Kidney epithelial cell (primary cell): Measurements from ENCODE around the gene SND1. TPM values are rescaled to one million over a fixed set of nuclear protein-coding genes. Genes with fewer than 3 reads are reported as not detected.
A peak's percentile ranks its signal among the peaks of the same experiment; 100 is the strongest.

Experiments used
- DNase-seq: peaks from one replicate; pipeline ENCODE4 v3.0.0-alpha.2; 2010; ENCODE audit warnings: low read depth
- H3K27me3 ChIP-seq: 2 replicates; pipeline ENCODE4 v1.6.0; 2011; ENCODE audit warnings: low read length; ENCODE audit not compliant: control insufficient read depth, insufficient read depth
- H3K36me3 ChIP-seq: 2 replicates; pipeline ENCODE4 v1.5.1; 2011; ENCODE audit warnings: low read length; ENCODE audit not compliant: control insufficient read depth, insufficient read depth
- H3K4me3 ChIP-seq: 2 replicates; pipeline ENCODE4 v1.5.1; 2011; ENCODE audit warnings: low read depth, mild to moderate bottlenecking, control low read depth, low read length
- CTCF ChIP-seq: IDR thresholded peaks from 2 replicates; pipeline ENCODE4 v1.5.1; 2011; ENCODE audit warnings: mild to moderate bottlenecking, moderate library complexity, low read length, control low read depth, inconsistent platforms; ENCODE audit not compliant: insufficient read depth, poor library complexity, severe bottlenecking
- total RNA-seq: library from RNA; depleted of rRNA; stranded (reverse); fragments of >200 nt; gene quantifications from 2 replicates; pipeline ENCODE4 v1.2.3, GENCODE V29; 2015

The SND1 gene
- total RNA-seq, 1 donor from 2014 or later, result 257 TPM

DNA sequence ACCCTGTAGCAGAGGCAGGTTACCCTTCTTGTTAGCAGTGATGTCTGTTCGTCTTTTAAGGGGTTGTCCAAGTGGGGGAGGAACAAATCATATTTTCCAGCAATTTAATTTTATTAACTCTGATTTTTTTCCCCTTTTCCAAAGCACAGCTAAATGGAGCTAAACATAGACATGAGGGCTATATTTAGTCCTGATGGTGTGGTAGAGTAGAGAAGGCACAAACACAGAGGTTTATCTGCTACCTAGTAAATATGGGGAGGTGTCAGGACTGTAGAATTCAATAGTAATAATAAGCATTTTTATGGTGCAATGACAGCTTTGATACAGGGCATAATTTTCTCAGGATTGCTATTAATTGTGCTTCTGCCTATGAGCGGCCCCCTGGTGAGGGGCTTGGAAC is 356.8 kb downstream of the SND1 start:
- Histone ChIP-seq H3K36me3 (no peaks in the 10 kb centered on the region), H3K4me3 (no peak overlapping the region), H3K27me3 (no peaks in the 10 kb centered on the region)
- no peak for TF ChIP-seq CTCF
- no peak for DNase-seq

DNA sequence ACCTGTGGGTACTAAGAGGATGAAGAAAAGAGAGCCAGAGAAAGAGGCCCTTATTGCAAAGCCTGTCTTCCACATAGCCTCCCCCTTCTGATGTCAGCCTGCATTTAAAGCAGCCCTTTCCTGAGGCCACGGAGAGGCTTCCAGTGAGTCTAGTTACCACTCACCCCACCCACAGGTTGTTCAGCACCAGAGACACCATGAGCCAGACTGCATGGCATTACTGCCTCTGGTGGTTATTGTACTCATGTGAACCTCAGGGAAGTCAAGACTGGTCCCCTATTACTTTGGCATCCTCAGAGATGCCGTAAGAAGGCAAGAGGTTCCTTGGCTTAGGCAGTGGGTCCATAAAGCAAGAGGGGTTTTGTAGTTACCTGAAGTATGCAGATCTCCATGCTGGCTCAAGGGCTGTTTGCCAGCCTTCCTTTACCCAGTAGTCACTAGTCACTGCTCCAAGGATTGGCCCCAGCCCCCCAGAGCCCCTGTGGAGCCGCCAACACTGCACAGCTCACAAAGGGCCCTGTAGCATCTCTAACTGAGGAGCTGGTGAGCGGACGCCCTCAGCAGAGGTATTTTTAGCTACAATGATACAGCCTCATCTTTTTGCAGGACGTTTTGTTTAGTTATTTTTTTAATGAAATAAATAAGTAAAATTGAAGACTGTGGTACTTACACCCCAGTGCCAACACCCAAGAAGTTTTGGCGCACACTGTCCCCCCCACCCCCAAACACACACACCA is 358.6 kb downstream of the SND1 start:
- no peaks in the 10 kb centered on the region for H3K36me3 ChIP-seq
- no peaks in the 10 kb centered on the region for H3K27me3 ChIP-seq
- no peak for TF ChIP-seq CTCF
- no peak for DNase-seq
- no peak overlapping the region for H3K4me3 ChIP-seq

DNA sequence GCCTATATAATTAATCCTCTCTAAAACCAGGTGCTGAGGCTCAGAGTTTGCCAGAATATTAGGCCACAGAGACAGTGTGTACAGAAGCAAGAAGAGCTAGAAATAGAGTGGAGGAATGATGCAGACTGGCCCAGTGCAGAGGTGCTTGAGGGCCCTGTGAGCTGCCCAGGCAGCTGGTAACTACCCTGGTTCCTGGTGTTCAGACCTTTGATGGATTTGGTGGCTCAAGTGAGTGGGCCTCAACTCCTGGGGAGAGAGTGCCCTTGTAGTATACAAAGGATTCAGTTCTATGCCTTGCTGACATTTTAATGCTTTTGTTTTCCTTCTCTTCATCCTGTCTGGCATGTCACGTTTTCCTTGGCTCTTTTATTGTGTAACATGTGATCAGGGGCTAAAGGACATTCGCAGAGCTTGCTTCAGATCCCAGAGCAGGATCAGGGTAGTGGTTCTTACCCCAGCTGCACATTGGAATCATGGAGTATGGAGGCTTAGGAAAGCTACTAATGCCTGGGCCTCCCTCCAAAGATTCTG is 359.2 kb downstream of the SND1 start:
- no peak for TF ChIP-seq CTCF
- no peak overlapping the region for H3K4me3 ChIP-seq
- H3K36me3 ChIP-seq, result no peaks in the 10 kb centered on the region
- DNase-seq, result no peak
- H3K27me3 ChIP-seq, result no peaks in the 10 kb centered on the region

DNA sequence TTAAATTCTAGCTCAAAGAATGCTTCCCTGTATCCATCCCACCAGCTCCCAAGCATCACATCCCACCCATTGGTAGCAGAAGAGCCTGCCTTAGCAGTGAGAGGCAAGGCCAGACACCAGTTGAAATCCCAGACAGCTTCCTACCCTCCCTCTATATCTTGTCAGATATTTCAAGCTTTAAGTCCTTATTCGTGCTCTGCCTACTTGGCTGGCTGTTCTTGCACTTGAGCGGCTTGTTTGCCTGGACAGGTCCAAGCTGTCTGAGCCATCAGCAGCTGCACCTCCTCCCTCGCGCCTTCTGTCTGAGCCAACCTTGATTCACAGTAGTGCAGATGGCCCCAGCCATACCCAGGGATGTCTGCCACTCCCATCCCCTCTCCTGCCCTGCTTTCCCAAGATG is 362.8 kb downstream of the SND1 start:
- no peak overlapping the region for H3K4me3 ChIP-seq
- no peaks in the 10 kb centered on the region for H3K36me3 ChIP-seq
- no peaks in the 10 kb centered on the region for H3K27me3 ChIP-seq
- TF ChIP-seq CTCF, result no peak
- DNase-seq, result no peak

GRCh38 chr7:128017460-128017859 is 365.5 kb downstream of the SND1 start:
- Histone ChIP-seq H3K4me3 (no peak overlapping the region), H3K27me3 (no peaks in the 10 kb centered on the region), H3K36me3 (no peaks in the 10 kb centered on the region)
- no peak for DNase-seq
- peak; percentile 20 for TF ChIP-seq CTCF
